AG10803 (cell line): ENCODE measurements around the gene TP53INP2.
"Not testable (repeated sequence)": the region's sequence is repeated elsewhere in the genome, so short reads cannot be mapped to it uniquely, and the experiment has no call there.

Source experiments
- DNase-seq: peaks from one replicate; pipeline ENCODE4 v3.0.0; 2010; ENCODE audit warnings: low read depth
- H3K4me3 ChIP-seq: 2 replicates; pipeline ENCODE4 v1.5.1; 2011; ENCODE audit warnings: mild to moderate bottlenecking, low read length, control low read depth
- CTCF ChIP-seq: conservative IDR thresholded peaks from 2 replicates; pipeline ENCODE4 v1.5.1; 2011; ENCODE audit warnings: mild to moderate bottlenecking, low read length, control low read depth, inconsistent platforms

Gene TP53INP2

GRCh38 chr20:34710861-34711574, 6.9 kb downstream of the TP53INP2 start:
- TF ChIP-seq CTCF = no peak
- no peak overlapping the region for H3K4me3 ChIP-seq
- DNase-seq = no peak

GRCh38 chr20:34711813-34712430, 7.8 kb downstream of the TP53INP2 start:
- no peak for DNase-seq
- no peak for TF ChIP-seq CTCF
- no peak overlapping the region for H3K4me3 ChIP-seq

- TF ChIP-seq CTCF = no peak
- no peak for DNase-seq
- no peak overlapping the region for H3K4me3 ChIP-seq
Observed at GRCh38 chr20:34712525-34713192, 8.5 kb downstream of the TP53INP2 start.

GRCh38 chr20:34713194-34713943, 9.2 kb downstream of the TP53INP2 start:
- H3K4me3 ChIP-seq = no peak overlapping the region
- peak; percentile 93 for DNase-seq
- TF ChIP-seq CTCF = no peak

GRCh38 chr20:34713944-34714515, 9.9 kb downstream of the TP53INP2 start:
- H3K4me3 ChIP-seq, DNase-seq: not testable (repeated sequence)

GRCh38 chr20:34715384-34715783, 11.2 kb downstream of the TP53INP2 start:
- TF ChIP-seq CTCF = no peak
- peak; percentile 12 for DNase-seq
- H3K4me3 ChIP-seq = no peak overlapping the region

- H3K4me3 ChIP-seq = no peak overlapping the region
- DNase-seq = no peak
- TF ChIP-seq CTCF = no peak
Observed at GRCh38 chr20:34716921-34717229, 12.7 kb downstream of the TP53INP2 start.
